Sigmoid colon (tissue), 7 donors: ENCODE measurements around the gene SATB2. TPM values are rescaled to one million over a fixed set of nuclear protein-coding genes. Genes with fewer than 3 reads are reported as not detected.

Source experiments
- DNase-seq: peaks from one replicate; pipeline ENCODE4 v3.0.0-alpha.2; 2019
- H3K27ac ChIP-seq, 4 donors: fragments of 200-600 bp; sonication (generic); one replicate each; pipeline ENCODE4 v1.5.1; 2016 to 2019; ENCODE audit warnings: mild to moderate bottlenecking in 1 of 4
- H3K27me3 ChIP-seq, 3 donors: fragments of 200-600 bp; sonication (generic); one replicate each; pipeline ENCODE4 v1.5.1; 2019; ENCODE audit warnings: mild to moderate bottlenecking in 1 of 3
- H3K36me3 ChIP-seq, 4 donors: fragments of 200-600 bp; sonication (generic); one replicate each; pipeline ENCODE4 v1.5.1; 2016 to 2019
- H3K4me1 ChIP-seq, 4 donors: fragments of 200-600 bp; sonication (generic); one replicate each; pipeline ENCODE4 v1.5.1; 2017 to 2019
- H3K4me3 ChIP-seq, 4 donors: fragments of 200-600 bp; sonication (generic); one replicate each; pipeline ENCODE4 v1.5.1; 2017 to 2019; ENCODE audit warnings: mild to moderate bottlenecking in 2 of 4, moderate library complexity in 1 of 4
- H3K9me3 ChIP-seq, 4 donors: fragments of 200-600 bp in 3 of 4; sonication (generic) in 3 of 4; one replicate each; pipeline versions ENCODE4 v1.5.1 to v1.6.1; 2013 to 2019
- EP300 ChIP-seq, 4 donors: sonication (generic); formaldehyde crosslinking; IDR thresholded peaks; one replicate each; pipeline ENCODE4 v1.6.1; 2017; ENCODE audit warnings: antibody characterized with exemption in 4 of 4
- POLR2A ChIP-seq, 2 donors: fragments of 450-650 bp; IDR thresholded peaks; one replicate each; pipeline ENCODE4 v1.6.1; 2016; ENCODE audit warnings: antibody characterized with exemption in 2 of 2, mild to moderate bottlenecking in 2 of 2, moderate library complexity in 2 of 2
- POLR2AphosphoS5 ChIP-seq, 4 donors: sonication (generic); formaldehyde crosslinking; IDR thresholded peaks; one replicate each; pipeline ENCODE4 v1.6.1; 2017; ENCODE audit warnings: antibody characterized with exemption in 4 of 4
- WGBS, 2 donors: extraction: QIAGEN DNeasy Blood & Tissue Kit; methylation state at CpG; one replicate each; pipeline ENCODE4 v1.1.7; 2013; 5-methylcytosine and 5-hydroxymethylcytosine counted together
- intact Hi-C: fragments of 100-400 bp; cut with DNase I; formaldehyde crosslinking; loops from one replicate; pipeline ENCODE4 v1.15.1; 2023
- polyA plus RNA-seq, 3 donors: library from polyadenylated mRNA; stranded (reverse); fragments of 200-250 nt; gene quantifications; one replicate each; pipeline ENCODE4 v1.2.3, GENCODE V29; 2013
- total RNA-seq, 4 donors: library from RNA; depleted of rRNA; stranded (reverse); fragments of >200 nt; gene quantifications; one replicate each; pipeline ENCODE4 v1.1.0, GENCODE V29; 2016
- TF ChIP-seq, protein P1 (sequence below), 4 experiments: fragments of 450-650 bp in 3 of 4; fragments of 200-600 bp in 1 of 4; IDR thresholded peaks; one replicate each; pipeline ENCODE4 v1.5.1; 2016 to 2019; ENCODE audit warnings: antibody characterized with exemption in 4 of 4, mild to moderate bottlenecking in 3 of 4, moderate library complexity in 2 of 4
- donor health status: healthy with polysubstance abuse.
- donor health status: Bipolar disorder and iron deficiency.
- donor health status: healthy.

Gene SATB2
- total and polyA plus RNA-seq, 7 donors, result 0.95 to 43.7 (median 5.8) TPM

- TF ChIP-seq POLR2A (IDR thresholded peaks at IDR 0.05), result no peak
- no peak for TF ChIP-seq POLR2AphosphoS5 (IDR thresholded peaks at IDR 0.05)
- TF ChIP-seq EP300 (IDR thresholded peaks at IDR 0.05), result no peak
- TF ChIP-seq, protein P1, sequence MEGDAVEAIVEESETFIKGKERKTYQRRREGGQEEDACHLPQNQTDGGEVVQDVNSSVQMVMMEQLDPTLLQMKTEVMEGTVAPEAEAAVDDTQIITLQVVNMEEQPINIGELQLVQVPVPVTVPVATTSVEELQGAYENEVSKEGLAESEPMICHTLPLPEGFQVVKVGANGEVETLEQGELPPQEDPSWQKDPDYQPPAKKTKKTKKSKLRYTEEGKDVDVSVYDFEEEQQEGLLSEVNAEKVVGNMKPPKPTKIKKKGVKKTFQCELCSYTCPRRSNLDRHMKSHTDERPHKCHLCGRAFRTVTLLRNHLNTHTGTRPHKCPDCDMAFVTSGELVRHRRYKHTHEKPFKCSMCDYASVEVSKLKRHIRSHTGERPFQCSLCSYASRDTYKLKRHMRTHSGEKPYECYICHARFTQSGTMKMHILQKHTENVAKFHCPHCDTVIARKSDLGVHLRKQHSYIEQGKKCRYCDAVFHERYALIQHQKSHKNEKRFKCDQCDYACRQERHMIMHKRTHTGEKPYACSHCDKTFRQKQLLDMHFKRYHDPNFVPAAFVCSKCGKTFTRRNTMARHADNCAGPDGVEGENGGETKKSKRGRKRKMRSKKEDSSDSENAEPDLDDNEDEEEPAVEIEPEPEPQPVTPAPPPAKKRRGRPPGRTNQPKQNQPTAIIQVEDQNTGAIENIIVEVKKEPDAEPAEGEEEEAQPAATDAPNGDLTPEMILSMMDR (IDR thresholded peaks at IDR 0.05), result no peak
- Histone ChIP-seq H3K4me1 (no peaks in the 10 kb centered on the region), H3K36me3 (no peaks in the 10 kb centered on the region), H3K4me3 (no peak overlapping the region), H3K9me3 (no peaks in the 10 kb centered on the region), H3K27me3 (no peaks in the 10 kb centered on the region), H3K27ac (no peak overlapping the region)
- WGBS, 2 donors, result 86 to 94% methylated on average over 3 of the region's 3 CpGs
- intact Hi-C loops, result no loop called here
- DNase-seq, result no peak
Observed at GRCh38 chr2:199414001-199414400, 43.7 kb downstream of the SATB2 start.

DNA sequence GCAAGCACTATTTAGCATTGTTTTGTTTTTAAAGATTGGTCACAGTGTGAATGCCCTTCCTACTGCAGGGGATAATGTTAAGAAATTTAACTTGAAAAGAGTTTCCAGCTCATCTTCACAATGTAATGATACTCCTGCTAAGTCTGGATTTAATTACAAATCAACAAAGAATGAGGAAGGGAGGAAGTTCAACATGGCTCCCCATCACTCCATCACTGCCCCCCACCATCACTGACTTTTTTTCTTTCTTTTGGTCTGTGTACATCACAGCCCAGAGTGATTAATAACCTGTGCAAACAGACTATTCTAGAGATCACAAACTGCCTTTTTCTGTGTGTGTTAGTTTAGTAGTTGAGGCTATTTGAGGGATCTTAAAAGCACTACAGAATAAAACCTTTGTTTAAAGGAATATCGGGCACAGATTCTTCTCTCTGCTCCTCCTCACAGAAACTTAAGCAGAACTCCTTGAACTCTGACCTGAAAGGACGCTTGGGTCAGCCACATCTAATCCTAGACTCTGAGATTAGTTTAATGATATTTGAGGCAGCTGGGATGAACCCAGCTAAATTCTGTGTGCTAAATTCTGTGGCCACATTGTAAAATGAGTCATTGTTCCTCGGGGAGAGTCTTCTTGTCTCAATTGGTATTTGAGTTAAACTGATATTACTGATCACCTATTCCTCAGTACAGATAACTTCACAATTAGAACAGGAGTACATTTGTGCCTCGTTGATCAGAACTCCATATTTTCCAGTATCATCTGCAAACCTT is 47.8 kb downstream of the SATB2 start:
- DNase-seq, result no peak
- Histone ChIP-seq H3K36me3 (no peaks in the 10 kb centered on the region), H3K4me1 (no peaks in the 10 kb centered on the region), H3K9me3 (no peaks in the 10 kb centered on the region), H3K27me3 (no peaks in the 10 kb centered on the region), H3K4me3 (no peak overlapping the region), H3K27ac (no peak overlapping the region)
- intact Hi-C loops, result no loop called here
- TF ChIP-seq POLR2A (IDR thresholded peaks at IDR 0.05), result no peak
- WGBS, 2 donors, result 25 to 63% methylated on average over 4 of the region's 4 CpGs

GRCh38 chr2:199407421-199407820 is 50.3 kb downstream of the SATB2 start:
- TF ChIP-seq POLR2AphosphoS5 (IDR thresholded peaks at IDR 0.05), result no peak
- TF ChIP-seq, protein P1 (IDR thresholded peaks at IDR 0.05), result no peak
- TF ChIP-seq EP300 (IDR thresholded peaks at IDR 0.05), result no peak
- no peak for TF ChIP-seq POLR2A (IDR thresholded peaks at IDR 0.05)
- H3K27me3 ChIP-seq, result no peaks in the 10 kb centered on the region
- H3K9me3 ChIP-seq, result no peaks in the 10 kb centered on the region
- no peak overlapping the region for H3K4me3 ChIP-seq
- H3K4me1 ChIP-seq, result no peaks in the 10 kb centered on the region
- DNase-seq, result no peak
- no peak overlapping the region for H3K27ac ChIP-seq
- intact Hi-C loops, result no loop called here
- H3K36me3 ChIP-seq, result no peaks in the 10 kb centered on the region

GRCh38 chr2:199405241-199405640 is 52.5 kb downstream of the SATB2 start:
- Histone ChIP-seq H3K4me1 (no peaks in the 10 kb centered on the region), H3K9me3 (no peaks in the 10 kb centered on the region), H3K27me3 (no peaks in the 10 kb centered on the region), H3K36me3 (no peaks in the 10 kb centered on the region), H3K27ac (no peak overlapping the region), H3K4me3 (no peak overlapping the region)
- intact Hi-C loops, result no loop called here
- DNase-seq, result no peak
- TF ChIP-seq, protein P1 (IDR thresholded peaks at IDR 0.05), result no peak
- TF ChIP-seq POLR2A (IDR thresholded peaks at IDR 0.05) (no peak), POLR2AphosphoS5 (IDR thresholded peaks at IDR 0.05) (no peak), EP300 (IDR thresholded peaks at IDR 0.05) (no peak)

GRCh38 chr2:199404841-199405240 is 52.9 kb downstream of the SATB2 start:
- H3K27me3 ChIP-seq, result no peaks in the 10 kb centered on the region
- TF ChIP-seq EP300 (IDR thresholded peaks at IDR 0.05) (no peak), POLR2AphosphoS5 (IDR thresholded peaks at IDR 0.05) (no peak), POLR2A (IDR thresholded peaks at IDR 0.05) (no peak)
- TF ChIP-seq, protein P1 (IDR thresholded peaks at IDR 0.05), result no peak
- no peak overlapping the region for H3K27ac ChIP-seq
- H3K9me3 ChIP-seq, result no peaks in the 10 kb centered on the region
- H3K4me1 ChIP-seq, result no peaks in the 10 kb centered on the region
- H3K36me3 ChIP-seq, result no peaks in the 10 kb centered on the region
- WGBS, 2 donors, result 85 to 91% methylated on average over 1 of the region's 1 CpG
- intact Hi-C loops, result no loop called here
- no peak overlapping the region for H3K4me3 ChIP-seq
- no peak for DNase-seq
